HG03196 (cell line): ENCODE measurements around the gene BEND5.

Experiments used
- ATAC-seq: cut with Tn5 transposase; IDR thresholded peaks from one replicate; pipeline ENCODE4 v1.9.1; 2021; ENCODE audit not compliant: unreplicated experiment

Gene BEND5

GRCh38 chr1:48765335-48765734, 11.4 kb downstream of the BEND5 start:
- ATAC-seq = no peak

DNA sequence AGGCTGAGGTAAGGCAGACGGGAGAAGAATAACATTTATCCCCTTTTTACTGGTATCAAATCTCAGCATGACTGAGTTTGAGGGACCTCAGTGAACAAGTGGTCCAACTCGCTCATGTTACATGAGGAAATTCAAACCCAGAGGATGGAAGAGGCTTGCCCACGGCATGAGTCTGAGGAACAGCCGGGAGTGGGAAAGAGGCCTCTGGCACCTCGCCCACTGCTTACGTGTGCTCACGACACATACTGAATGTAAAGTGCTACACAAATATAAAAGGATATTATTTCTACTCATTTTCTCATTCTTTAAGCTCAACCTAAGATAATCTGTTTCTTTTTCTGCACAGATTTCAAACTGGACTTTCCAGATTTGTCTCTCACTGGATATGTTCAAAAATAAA, 14.7 kb downstream of the BEND5 start:
- no peak for ATAC-seq

- ATAC-seq = no peak
These were observed 15.3 kb downstream of the BEND5 start for GRCh38 chr1:48761411-48761810.

DNA sequence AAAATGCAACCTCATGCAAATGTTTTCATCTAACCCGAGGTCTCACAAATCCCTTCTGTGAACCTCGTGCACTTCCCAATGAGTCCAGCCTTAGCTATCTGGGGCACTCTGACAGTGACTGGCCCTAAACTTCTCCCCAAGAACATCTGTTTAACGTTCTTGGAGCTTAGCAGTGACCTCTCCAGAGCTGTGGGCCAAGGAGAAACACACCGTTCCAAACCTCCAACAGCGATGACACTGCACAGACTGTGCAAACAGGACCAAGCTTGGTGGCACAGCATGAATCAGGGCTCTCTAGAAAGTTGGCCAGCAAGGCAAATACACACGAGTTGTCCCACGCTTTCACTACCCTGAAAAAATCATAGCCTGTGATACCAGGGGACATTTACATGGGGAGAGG, 15.8 kb downstream of the BEND5 start:
- ATAC-seq = no peak

- ATAC-seq = no peak
These were observed 17.7 kb downstream of the BEND5 start for GRCh38 chr1:48758976-48759375.

- no peak for ATAC-seq
These were observed 19.3 kb downstream of the BEND5 start for GRCh38 chr1:48757363-48757762.

GRCh38 chr1:48756683-48757316, 19.9 kb downstream of the BEND5 start:
- ATAC-seq = no peak

DNA sequence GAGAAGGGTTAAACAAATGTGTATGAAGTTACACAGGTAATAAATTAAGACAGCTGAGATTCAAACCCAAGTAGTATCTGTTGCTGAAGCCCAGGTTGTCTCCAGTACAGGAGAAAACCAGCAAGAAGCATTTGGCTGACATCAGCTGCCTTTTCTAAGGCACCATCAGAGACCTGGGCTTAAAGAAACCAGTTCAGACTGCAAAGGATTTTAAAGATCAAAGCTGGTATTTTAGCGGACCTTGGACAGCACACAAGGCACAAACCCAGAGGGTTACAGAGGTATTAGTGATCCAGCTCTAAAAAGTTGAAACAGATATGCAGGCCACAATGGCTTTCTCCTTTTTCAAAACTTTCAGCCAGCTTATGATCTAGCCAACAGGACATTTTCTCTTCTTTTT, 23.4 kb downstream of the BEND5 start:
- no peak for ATAC-seq

DNA sequence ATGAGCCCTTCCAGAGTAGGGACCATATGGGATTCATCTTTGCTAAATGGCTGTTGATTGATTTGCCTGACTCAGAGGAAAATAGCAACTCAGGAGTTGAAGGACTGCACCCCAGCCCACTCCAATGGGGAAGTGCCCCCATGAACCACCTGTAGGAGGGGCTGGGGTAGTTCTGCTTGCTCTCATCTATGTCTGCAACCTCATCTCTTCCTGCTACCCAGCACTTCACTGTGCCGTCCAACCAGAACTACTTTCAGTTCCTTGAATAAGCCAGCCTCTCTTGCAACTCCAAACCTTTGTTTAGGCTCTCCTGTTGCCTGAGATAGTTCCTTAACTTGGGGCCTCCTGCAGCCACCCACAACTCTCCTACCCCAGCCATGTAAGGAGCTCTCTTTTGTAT, 26.6 kb downstream of the BEND5 start:
- ATAC-seq = peak; percentile 71

DNA sequence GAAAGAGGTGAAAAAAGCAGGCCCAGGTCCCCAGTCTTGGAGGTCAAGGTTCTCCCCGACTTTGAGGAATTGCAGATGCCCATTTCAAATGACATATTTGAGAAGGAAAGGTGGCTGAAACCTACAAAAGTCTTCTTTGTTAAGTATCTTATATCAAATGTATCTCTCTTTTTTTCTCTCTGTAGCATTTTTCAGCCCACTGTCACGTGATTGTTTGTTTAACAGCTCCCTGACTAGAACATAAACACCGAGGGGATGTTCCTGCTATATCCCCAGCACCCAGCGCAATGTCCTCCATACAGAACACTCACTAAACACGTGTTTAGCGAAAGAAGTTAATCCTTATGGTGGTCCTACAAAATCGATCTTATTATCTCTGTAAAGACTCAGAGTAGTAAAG, 27.6 kb downstream of the BEND5 start:
- ATAC-seq = no peak

DNA sequence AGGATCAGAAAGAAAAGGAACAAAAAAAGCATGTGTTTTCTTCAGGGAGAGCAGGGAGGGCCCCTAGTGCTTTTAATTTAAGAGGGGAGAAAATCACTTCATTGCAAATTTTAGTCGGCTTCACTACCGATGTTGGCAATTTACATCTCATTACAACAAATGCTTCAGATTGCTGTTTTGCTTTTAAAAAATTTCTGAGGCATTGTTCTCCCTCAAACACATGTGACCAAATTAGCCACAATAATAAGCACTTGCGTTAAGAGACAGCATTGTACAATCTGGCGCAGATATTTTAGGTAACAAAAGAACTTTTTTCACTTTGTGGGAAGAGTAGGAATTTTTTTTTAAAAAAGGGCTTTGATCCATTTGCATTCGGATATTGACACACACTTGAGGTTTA, 29.8 kb downstream of the BEND5 start:
- ATAC-seq = no peak

GRCh38 chr1:48744032-48744431, 32.7 kb downstream of the BEND5 start:
- ATAC-seq = no peak

DNA sequence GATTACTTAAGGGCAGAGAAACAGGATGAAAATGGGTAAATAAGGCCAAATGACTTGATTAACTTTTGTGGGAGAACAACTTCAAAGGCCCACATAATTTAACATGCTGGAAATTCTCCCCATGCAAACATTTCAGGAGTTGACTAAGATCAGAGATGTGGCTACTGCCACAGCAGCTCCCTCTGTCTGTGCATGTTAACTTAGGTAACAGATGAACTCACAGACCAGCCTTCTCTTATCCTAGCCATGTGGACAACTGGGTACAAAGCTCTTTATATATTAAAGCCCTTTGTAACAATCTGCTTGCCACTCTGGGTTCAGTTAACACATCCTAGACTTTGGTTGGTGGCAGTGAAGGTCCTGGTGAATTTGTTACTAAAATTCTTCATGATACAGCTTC, 33.2 kb downstream of the BEND5 start:
- no peak for ATAC-seq

- no peak for ATAC-seq
These were observed 35.3 kb downstream of the BEND5 start for GRCh38 chr1:48741380-48741779.

GRCh38 chr1:48740621-48741020, 36.1 kb downstream of the BEND5 start:
- no peak for ATAC-seq

- ATAC-seq = no peak
These were observed 37.6 kb downstream of the BEND5 start for GRCh38 chr1:48739091-48739490.

- no peak for ATAC-seq
These were observed 38.3 kb downstream of the BEND5 start for GRCh38 chr1:48738356-48738755.

DNA sequence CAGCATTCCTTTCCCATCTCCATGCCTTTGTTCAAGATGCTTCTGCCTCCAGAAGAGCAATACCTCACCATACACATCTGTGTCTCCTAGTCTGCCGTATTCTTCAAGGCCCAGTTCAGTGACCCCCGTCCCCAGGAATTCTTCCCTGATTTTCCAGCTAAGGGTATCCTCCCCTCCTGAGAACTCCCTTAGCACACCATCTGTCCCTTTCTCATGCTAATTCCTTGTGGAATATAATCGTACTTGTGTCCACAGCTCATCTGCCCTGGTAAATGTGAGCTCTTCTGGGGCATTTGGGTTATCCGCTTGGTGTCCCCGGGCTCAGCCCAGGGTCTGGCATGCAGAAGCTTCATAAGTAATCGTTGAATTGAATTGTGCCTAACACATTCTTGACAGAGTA, 40.9 kb downstream of the BEND5 start:
- ATAC-seq = no peak

- no peak for ATAC-seq
These were observed 46.4 kb downstream of the BEND5 start for GRCh38 chr1:48730164-48730910.

DNA sequence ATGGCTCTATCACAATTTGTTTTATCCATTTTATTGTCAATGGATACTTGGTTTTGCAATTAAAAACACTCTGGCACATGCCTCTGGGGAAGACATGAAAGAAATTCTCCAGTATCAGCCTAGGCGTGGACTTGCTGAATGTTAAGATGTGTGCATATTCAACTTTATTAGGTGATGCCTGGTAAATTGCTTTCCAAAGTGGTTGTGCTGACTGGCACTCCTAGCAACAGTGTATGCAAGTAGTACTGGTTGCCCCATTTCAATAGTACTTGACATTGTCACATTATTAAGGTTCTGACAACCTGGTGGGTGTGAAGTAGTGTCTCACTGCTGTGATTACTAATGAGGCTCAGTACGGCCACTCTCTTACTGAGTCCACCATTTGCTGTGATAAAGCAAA, 48.1 kb downstream of the BEND5 start:
- no peak for ATAC-seq

GRCh38 chr1:48726557-48727215, 50.0 kb downstream of the BEND5 start:
- ATAC-seq = peak; percentile 59

GRCh38 chr1:48726139-48726538, 50.6 kb downstream of the BEND5 start:
- no peak for ATAC-seq
